ENCODE measurements around the gene TSHZ1. TPM values are rescaled to one million over a fixed set of nuclear protein-coding genes. Genes with fewer than 3 reads are reported as not detected.

Gene TSHZ1
- polyA plus RNA-seq (2011; rRNA removed): 2.2 and 2.9 TPM in 2 replicates
- 2.1 and 2.9 TPM in 2 replicates for polyA plus RNA-seq (2012; cell fraction: cytosol; rRNA removed)
- 1.8 and 2.4 TPM in 2 replicates for polyA plus RNA-seq (2012; cell fraction: nucleus; rRNA removed)
- polyA plus RNA-seq (2017; fragmentation: RNase III; extraction: RNeasy Plus Mini Kit Qiagen cat#74134 plus additional on column Dnase treatment): 2.7 to 3.0 TPM (median 2.8 TPM) in 3 replicates
- polyA minus RNA-seq (2011; rRNA and poly(A)+ RNA removed): 3.8 and 4.0 TPM in 2 replicates

- H3K4me2 ChIP-seq: peak within 1 kb of the TSS; percentile 77
- peaks cover 22% of the 10 kb centered on the region for H3K4me1 ChIP-seq
- 5% methylated on average over 15 of the region's 15 CpGs for WGBS (ENCODE audit: missing lambda C conversion rate)
- H3K9me3 ChIP-seq: no peaks in the 10 kb centered on the region
- H3K4me3 ChIP-seq: peak within 1 kb of the TSS; percentile 83
- ChIA-PET CTCF (interaction anchor here (1.3 kb wide), 1 partner anchor 21 kb away, joined by 3 read pairs; no protein-coding TSS in a partner anchor), POLR2A (interaction anchor here (0.6 to 0.8 kb wide), 4 partner anchors 17 to 231 kb away, joined by 4 to 12 read pairs (median 6); no protein-coding TSS in a partner anchor)
- FAIRE-seq: no peak
- ATAC-seq: peak in 1 of 2 experiments; percentile 56; a peak in 3 of 6 replicates
- TF ChIP-seq HOXB5 (CRISPR knock-in tag; IDR thresholded peaks at IDR 0.05) (peak; percentile 97), MYC (IDR thresholded peaks at IDR 0.05; ENCODE audit: borderline replicate concordance, low read length) (no peak)
- H3K27ac ChIP-seq: peak within 1 kb of the TSS; percentile 92 to 99
- DNase-seq (ENCODE audit: low read depth in 1 of 2, low spot score in 1 of 2): peak; percentile 51 to 76
Measured at GRCh38 chr18:75210274-75211001, at the start of gene TSHZ1. Gene TSHZ1, plus strand, starts transcription at chr18:75210797. Its CDS starts 1,080 bp downstream, at chr18:75211877.

DNA sequence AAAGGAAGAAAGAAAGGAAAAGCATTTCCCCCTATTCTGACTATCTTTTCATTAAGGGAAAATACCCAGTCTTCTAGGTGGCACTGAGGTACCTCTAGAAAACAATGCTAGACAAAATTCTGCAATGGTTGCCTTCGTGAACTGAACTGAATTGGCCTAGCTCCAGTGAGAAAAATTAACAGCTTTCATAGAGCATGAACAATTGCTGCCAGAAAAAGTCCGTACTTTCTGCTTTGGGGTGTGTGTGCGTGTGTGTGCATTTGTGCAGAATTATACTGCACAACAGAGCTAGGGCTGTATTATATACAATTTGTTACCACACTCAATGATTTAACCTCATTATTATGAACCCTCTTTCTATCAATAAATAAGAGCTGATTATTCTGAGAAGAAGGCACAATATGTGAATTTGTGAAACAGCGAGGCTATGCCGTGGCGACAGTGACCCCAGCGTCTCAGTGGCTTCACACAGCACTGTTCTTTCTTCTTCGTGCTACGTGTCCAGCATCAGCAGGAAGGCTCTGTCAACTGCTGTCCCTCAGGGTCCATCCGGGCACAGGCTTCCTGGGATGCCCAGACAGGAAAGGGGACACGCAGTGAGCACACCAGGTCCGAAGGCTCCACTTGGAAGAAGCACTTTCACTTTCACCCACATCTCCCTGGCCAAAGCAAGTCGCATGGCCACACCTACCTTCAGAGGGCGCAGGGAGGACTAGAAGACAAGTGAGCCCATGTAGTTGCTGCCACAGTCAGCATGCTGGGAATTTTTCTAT lies 49.2 kb upstream of the TSHZ1 start:
- 0 out of 3 replicates have a peak, but pooled peaks cover 3% of the 10 kb centered on the region for H3K4me1 ChIP-seq
- peak overlapping the region; percentile 48 for H3K4me3 ChIP-seq
- ATAC-seq: peak; percentile 78 to 91
- peak overlapping the region; percentile 92 for H3K4me2 ChIP-seq
- TF ChIP-seq RNF2 (IDR thresholded peaks at IDR 0.05; ENCODE audit: borderline replicate concordance, low read depth) (no peak), RAD21 (conservative IDR thresholded peaks at IDR 0.05 in 1 of 2, IDR thresholded peaks at IDR 0.05 in 1 of 2) (0 out of 5 replicates have a peak, but pooled peaks of 1 of the 2 experiments have one; percentile 12)
- WGBS (ENCODE audit: missing lambda C conversion rate): 9% methylated on average over 14 of the region's 14 CpGs
- no peaks in the 10 kb centered on the region for H3K9me3 ChIP-seq
- POLR2A ChIA-PET: no interaction called here
- peak; percentile 50 to 61 for DNase-seq (ENCODE audit: low read depth in 1 of 2, low spot score in 1 of 2)
- peak overlapping the region; percentile 21 to 79; a peak in 4 of 6 replicates for H3K27ac ChIP-seq
- FAIRE-seq: no peak
- CTCF ChIA-PET: interaction anchor here (0.9 to 1.6 kb wide), 2 partner anchors 33 to 104 kb away, joined by 3 read pairs; no protein-coding TSS in a partner anchor

DNA sequence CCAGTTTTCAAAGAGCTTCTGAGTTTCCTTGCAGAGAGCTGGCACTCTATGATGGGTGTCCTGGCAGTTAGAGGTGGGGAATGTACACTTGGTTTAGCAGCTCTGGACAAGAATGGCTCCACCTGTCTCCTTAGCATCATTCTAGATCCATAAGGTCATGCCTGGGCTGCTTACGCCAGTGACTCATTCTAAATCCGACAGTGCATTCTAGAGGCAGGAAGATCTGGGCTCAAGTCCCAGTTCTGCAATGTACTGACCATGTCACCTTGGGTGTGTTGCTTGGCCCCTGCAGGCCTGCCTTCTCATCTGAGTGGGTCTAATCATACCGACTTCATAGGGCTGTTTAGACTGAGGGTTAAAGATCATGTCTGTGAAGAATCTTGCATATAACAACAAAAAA lies 48.1 kb upstream of the TSHZ1 start:
- Histone ChIP-seq H3K9me3 (no peaks in the 10 kb centered on the region), H3K4me1 (0 out of 3 replicates have a peak, but pooled peaks cover 3% of the 10 kb centered on the region), H3K27ac (no peak overlapping the region), H3K4me3 (no peak overlapping the region), H3K4me2 (no peak overlapping the region)
- peak in 1 of 2 experiments; percentile 38; a peak in 2 of 6 replicates for ATAC-seq
- ChIA-PET CTCF (no interaction called here), POLR2A (no interaction called here)
- DNase-seq (ENCODE audit: low read depth in 1 of 2, low spot score in 1 of 2): peak in 1 of 2 experiments; percentile 7
- TF ChIP-seq RAD21 (conservative IDR thresholded peaks at IDR 0.05 in 1 of 2, IDR thresholded peaks at IDR 0.05 in 1 of 2) (no peak), SREBF2 (IDR thresholded peaks at IDR 0.05) (no peak), JUN (IDR thresholded peaks at IDR 0.05) (no peak), HOXB13 (CRISPR knock-in tag; IDR thresholded peaks at IDR 0.05; ENCODE audit: low read depth) (no peak), POLR2AphosphoS2 (conservative IDR thresholded peaks at IDR 0.05; ENCODE audit: low read length) (no peak), PBX3 (IDR thresholded peaks at IDR 0.05) (no peak), TFCP2L1 (CRISPR knock-in tag; IDR thresholded peaks at IDR 0.05) (no peak), HDAC2 (IDR thresholded peaks at IDR 0.05) (no peak), EP300 (IDR thresholded peaks at IDR 0.05) (no peak), KDM1A (IDR thresholded peaks at IDR 0.05; ENCODE audit: low read depth) (no peak)
- TF ChIP-seq, protein P1, sequence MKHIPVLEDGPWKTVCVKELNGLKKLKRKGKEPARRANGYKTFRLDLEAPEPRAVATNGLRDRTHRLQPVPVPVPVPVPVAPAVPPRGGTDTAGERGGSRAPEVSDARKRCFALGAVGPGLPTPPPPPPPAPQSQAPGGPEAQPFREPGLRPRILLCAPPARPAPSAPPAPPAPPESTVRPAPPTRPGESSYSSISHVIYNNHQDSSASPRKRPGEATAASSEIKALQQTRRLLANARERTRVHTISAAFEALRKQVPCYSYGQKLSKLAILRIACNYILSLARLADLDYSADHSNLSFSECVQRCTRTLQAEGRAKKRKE (CRISPR knock-in tag; IDR thresholded peaks at IDR 0.05; ENCODE audit: low read depth): no peak
- TF ChIP-seq, protein P2, sequence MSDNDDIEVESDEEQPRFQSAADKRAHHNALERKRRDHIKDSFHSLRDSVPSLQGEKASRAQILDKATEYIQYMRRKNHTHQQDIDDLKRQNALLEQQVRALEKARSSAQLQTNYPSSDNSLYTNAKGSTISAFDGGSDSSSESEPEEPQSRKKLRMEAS (IDR thresholded peaks at IDR 0.05): no peak
- TF ChIP-seq, protein P3, sequence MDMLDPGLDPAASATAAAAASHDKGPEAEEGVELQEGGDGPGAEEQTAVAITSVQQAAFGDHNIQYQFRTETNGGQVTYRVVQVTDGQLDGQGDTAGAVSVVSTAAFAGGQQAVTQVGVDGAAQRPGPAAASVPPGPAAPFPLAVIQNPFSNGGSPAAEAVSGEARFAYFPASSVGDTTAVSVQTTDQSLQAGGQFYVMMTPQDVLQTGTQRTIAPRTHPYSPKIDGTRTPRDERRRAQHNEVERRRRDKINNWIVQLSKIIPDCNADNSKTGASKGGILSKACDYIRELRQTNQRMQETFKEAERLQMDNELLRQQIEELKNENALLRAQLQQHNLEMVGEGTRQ (IDR thresholded peaks at IDR 0.05): no peak
- TF ChIP-seq, protein P4, sequence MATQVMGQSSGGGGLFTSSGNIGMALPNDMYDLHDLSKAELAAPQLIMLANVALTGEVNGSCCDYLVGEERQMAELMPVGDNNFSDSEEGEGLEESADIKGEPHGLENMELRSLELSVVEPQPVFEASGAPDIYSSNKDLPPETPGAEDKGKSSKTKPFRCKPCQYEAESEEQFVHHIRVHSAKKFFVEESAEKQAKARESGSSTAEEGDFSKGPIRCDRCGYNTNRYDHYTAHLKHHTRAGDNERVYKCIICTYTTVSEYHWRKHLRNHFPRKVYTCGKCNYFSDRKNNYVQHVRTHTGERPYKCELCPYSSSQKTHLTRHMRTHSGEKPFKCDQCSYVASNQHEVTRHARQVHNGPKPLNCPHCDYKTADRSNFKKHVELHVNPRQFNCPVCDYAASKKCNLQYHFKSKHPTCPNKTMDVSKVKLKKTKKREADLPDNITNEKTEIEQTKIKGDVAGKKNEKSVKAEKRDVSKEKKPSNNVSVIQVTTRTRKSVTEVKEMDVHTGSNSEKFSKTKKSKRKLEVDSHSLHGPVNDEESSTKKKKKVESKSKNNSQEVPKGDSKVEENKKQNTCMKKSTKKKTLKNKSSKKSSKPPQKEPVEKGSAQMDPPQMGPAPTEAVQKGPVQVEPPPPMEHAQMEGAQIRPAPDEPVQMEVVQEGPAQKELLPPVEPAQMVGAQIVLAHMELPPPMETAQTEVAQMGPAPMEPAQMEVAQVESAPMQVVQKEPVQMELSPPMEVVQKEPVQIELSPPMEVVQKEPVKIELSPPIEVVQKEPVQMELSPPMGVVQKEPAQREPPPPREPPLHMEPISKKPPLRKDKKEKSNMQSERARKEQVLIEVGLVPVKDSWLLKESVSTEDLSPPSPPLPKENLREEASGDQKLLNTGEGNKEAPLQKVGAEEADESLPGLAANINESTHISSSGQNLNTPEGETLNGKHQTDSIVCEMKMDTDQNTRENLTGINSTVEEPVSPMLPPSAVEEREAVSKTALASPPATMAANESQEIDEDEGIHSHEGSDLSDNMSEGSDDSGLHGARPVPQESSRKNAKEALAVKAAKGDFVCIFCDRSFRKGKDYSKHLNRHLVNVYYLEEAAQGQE (IDR thresholded peaks at IDR 0.05): no peak
- TF ChIP-seq, protein P5, sequence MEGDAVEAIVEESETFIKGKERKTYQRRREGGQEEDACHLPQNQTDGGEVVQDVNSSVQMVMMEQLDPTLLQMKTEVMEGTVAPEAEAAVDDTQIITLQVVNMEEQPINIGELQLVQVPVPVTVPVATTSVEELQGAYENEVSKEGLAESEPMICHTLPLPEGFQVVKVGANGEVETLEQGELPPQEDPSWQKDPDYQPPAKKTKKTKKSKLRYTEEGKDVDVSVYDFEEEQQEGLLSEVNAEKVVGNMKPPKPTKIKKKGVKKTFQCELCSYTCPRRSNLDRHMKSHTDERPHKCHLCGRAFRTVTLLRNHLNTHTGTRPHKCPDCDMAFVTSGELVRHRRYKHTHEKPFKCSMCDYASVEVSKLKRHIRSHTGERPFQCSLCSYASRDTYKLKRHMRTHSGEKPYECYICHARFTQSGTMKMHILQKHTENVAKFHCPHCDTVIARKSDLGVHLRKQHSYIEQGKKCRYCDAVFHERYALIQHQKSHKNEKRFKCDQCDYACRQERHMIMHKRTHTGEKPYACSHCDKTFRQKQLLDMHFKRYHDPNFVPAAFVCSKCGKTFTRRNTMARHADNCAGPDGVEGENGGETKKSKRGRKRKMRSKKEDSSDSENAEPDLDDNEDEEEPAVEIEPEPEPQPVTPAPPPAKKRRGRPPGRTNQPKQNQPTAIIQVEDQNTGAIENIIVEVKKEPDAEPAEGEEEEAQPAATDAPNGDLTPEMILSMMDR (IDR thresholded peaks at IDR 0.05): no peak
- WGBS (ENCODE audit: missing lambda C conversion rate): 0% methylated on average over 1 of the region's 3 CpGs
- FAIRE-seq: no peak
